ENCODE results near the gene TRIM7. TPM values are rescaled to one million over a fixed set of nuclear protein-coding genes. Genes with fewer than 3 reads are reported as not detected.

TRIM7 gene
- total and polyA plus RNA-seq, 9 of the 15 experiments (the other 6 are each of a cell fraction or from before 2014, with no cell fraction given), result 2.6 to 14.9 (median 8.9) TPM

- TF ChIP-seq MCM7 (IDR thresholded peaks at IDR 0.05) (no peak), E2F5 (CRISPR knock-in tag; IDR thresholded peaks at IDR 0.05) (no peak), CBFA2T3 (IDR thresholded peaks at IDR 0.05) (no peak), NR1H2 (CRISPR knock-in tag; IDR thresholded peaks at IDR 0.05) (no peak), FOXA1 (IDR thresholded peaks at IDR 0.05; ENCODE audit: borderline replicate concordance) (no peak), TCF7 (IDR thresholded peaks at IDR 0.05; ENCODE audit: borderline replicate concordance) (no peak), NFYB (IDR thresholded peaks at IDR 0.05; ENCODE audit: extremely low read depth, insufficient read length) (no peak), RBM14 (IDR thresholded peaks at IDR 0.05; ENCODE audit: borderline replicate concordance, insufficient read depth, low read depth, low read length) (no peak)
- TF ChIP-seq, protein P1, sequence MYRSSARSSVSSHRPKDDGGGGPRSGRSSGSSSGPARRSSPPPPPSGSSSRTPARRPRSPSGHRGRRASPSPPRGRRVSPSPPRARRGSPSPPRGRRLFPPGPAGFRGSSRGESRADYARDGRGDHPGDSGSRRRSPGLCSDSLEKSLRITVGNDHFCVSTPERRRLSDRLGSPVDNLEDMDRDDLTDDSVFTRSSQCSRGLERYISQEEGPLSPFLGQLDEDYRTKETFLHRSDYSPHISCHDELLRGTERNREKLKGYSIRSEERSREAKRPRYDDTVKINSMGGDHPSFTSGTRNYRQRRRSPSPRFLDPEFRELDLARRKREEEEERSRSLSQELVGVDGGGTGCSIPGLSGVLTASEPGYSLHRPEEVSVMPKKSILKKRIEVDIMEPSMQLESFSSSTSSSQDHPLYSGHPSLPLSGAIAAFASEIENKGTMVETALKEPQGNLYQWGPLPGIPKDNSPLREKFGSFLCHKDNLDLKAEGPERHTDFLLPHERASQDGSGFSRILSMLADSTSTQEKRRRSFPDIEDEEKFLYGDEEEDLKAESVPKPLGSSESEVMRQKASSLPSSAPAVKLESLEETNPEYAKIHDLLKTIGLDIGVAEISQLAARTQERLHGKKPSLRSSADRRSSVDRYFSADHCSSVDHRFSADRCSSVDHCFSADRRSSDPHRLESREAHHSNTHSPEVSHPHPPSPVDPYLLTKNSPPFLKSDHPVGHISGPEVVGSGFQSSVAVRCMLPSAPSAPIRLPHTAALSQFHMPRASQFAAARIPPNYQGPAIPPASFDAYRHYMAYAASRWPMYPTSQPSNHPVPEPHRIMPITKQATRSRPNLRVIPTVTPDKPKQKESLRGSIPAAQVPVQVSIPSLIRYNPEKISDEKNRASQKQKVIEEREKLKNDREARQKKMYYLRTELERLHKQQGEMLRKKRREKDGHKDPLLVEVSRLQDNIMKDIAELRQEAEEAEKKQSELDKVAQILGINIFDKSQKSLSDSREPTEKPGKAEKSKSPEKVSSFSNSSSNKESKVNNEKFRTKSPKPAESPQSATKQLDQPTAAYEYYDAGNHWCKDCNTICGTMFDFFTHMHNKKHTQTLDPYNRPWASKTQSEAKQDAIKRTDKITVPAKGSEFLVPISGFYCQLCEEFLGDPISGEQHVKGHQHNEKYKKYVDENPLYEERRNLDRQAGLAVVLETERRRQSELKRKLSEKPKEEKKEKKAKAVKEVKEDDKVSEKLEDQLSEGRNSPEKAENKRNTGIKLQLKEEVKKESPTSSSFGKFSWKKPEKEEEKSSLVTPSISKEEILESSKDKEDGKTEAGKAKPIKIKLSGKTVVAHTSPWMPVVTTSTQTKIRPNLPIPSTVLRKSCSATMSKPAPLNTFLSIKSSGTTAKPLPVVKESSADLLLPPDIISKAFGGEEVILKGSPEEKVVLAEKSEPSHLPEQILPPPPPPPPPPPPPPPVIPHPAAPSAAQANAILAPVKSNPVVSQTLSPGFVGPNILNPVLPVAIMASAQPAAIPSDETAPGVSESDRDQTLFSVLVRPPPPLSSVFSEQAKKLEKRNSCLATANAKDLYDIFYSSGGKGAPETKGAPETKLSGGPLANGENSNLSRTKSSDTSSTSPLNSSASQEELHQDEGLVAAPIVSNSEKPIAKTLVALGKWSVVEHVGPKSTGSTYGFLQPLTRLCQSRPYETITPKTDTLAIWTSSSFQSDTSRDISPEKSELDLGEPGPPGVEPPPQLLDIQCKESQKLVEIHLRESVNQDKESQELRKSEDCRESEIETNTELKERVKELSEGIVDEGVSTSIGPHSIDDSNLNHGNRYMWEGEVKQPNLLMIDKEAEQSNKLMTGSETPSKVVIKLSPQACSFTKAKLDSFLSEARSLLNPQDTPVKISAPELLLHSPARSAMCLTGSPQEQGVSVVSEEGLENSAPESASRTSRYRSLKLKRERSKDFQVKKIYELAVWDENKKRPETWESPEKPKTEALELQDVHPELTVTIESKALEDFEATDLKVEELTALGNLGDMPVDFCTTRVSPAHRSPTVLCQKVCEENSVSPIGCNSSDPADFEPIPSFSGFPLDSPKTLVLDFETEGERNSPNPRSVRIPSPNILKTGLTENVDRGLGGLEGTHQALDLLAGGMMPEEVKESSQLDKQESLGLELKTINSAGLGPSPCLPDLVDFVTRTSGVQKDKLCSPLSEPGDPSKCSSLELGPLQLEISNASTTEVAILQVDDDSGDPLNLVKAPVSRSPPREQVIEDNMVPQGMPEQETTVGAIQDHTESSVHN (IDR thresholded peaks at IDR 0.05; ENCODE audit: borderline replicate concordance in 1 of 2, low read depth in 1 of 2), result no peak
- TF ChIP-seq, protein P2, sequence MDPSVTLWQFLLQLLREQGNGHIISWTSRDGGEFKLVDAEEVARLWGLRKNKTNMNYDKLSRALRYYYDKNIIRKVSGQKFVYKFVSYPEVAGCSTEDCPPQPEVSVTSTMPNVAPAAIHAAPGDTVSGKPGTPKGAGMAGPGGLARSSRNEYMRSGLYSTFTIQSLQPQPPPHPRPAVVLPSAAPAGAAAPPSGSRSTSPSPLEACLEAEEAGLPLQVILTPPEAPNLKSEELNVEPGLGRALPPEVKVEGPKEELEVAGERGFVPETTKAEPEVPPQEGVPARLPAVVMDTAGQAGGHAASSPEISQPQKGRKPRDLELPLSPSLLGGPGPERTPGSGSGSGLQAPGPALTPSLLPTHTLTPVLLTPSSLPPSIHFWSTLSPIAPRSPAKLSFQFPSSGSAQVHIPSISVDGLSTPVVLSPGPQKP (CRISPR knock-in tag; IDR thresholded peaks at IDR 0.05), result no peak
These were observed 727 bp downstream of the TRIM7 start (continued) for GRCh38 chr5:181204113-181204825.
